Mesenchymal stem cell (in vitro differentiated cells and primary cell): ENCODE results near the gene IRAK4.

Experiments
- DNase-seq: peaks from one replicate; pipeline ENCODE4 v3.0.0-alpha.2; 2013
- H2AFZ ChIP-seq: one replicate; pipeline ENCODE4 v1.6.1; 2013; ENCODE audit warnings: low read depth, mild to moderate bottlenecking, control low read depth, inconsistent platforms, low read length, moderate library complexity
- H2AK5ac ChIP-seq: 2 replicates; pipeline ENCODE4 v1.6.1; 2013; ENCODE audit warnings: low read length, moderate library complexity, mild to moderate bottlenecking, inconsistent platforms; ENCODE audit not compliant: severe bottlenecking
- H2BK120ac ChIP-seq: one replicate; pipeline ENCODE4 v1.6.1; 2013; ENCODE audit warnings: low read depth, mild to moderate bottlenecking, inconsistent platforms, low read length, moderate library complexity
- H2BK12ac ChIP-seq, 2 experiments: one replicate each; pipeline ENCODE4 v1.6.1; 2013; ENCODE audit warnings: inconsistent platforms in 2 of 2, low read length in 2 of 2, mild to moderate bottlenecking in 2 of 2, moderate library complexity in 2 of 2, control low read depth in 1 of 2
- H2BK15ac ChIP-seq: one replicate; pipeline ENCODE4 v1.6.1; 2013; ENCODE audit warnings: mild to moderate bottlenecking, low read depth, inconsistent platforms; ENCODE audit not compliant: poor library complexity, severe bottlenecking
- H2BK5ac ChIP-seq: 2 replicates; pipeline ENCODE4 v1.6.1; 2013; ENCODE audit warnings: low read depth, mild to moderate bottlenecking, low read length, control low read depth, inconsistent platforms; ENCODE audit not compliant: poor library complexity, severe bottlenecking
- H3K14ac ChIP-seq, 2 experiments: one replicate each; pipeline ENCODE4 v1.6.1; 2013; ENCODE audit warnings: inconsistent platforms in 2 of 2, low read length in 2 of 2, control low read depth in 1 of 2, mild to moderate bottlenecking in 1 of 2, moderate library complexity in 1 of 2
- H3K18ac ChIP-seq, 2 experiments: one replicate each; pipeline ENCODE4 v1.6.1; 2013; ENCODE audit warnings: inconsistent platforms in 2 of 2, low read length in 2 of 2, control low read depth in 1 of 2, low read depth in 1 of 2, mild to moderate bottlenecking in 1 of 2
- H3K23ac ChIP-seq, 2 experiments: one replicate each; pipeline ENCODE4 v1.6.1; 2013; ENCODE audit warnings: inconsistent platforms in 2 of 2, low read length in 2 of 2, mild to moderate bottlenecking in 2 of 2, moderate library complexity in 2 of 2, control low read depth in 1 of 2
- H3K27ac ChIP-seq: 2 replicates; pipeline ENCODE4 v1.5.1; 2013; ENCODE audit warnings: mild to moderate bottlenecking, moderate library complexity, low read length, control low read depth, inconsistent platforms; ENCODE audit not compliant: poor library complexity, severe bottlenecking
- H3K27me3 ChIP-seq, 2 experiments: 2 replicates each; pipeline versions ENCODE4 v1.6.1 to v1.7.0; 2013; ENCODE audit warnings: low read length in 2 of 2, mild to moderate bottlenecking in 2 of 2, moderate library complexity in 2 of 2, control low read depth in 1 of 2, inconsistent platforms in 1 of 2; ENCODE audit not compliant: control insufficient read depth in 1 of 2, insufficient read depth in 1 of 2
- H3K36me3 ChIP-seq, 2 experiments: 2 replicates each; pipeline versions ENCODE4 v1.6.1 to v1.7.0; 2013; ENCODE audit warnings: low read length in 2 of 2, control low read depth in 1 of 2, inconsistent platforms in 1 of 2, low read depth in 1 of 2, mild to moderate bottlenecking in 1 of 2; ENCODE audit not compliant: insufficient read depth in 2 of 2, control insufficient read depth in 1 of 2
- H3K4ac ChIP-seq, 2 experiments: one replicate each; pipeline ENCODE4 v1.6.1; 2013; ENCODE audit warnings: inconsistent platforms in 2 of 2, low read length in 2 of 2, mild to moderate bottlenecking in 2 of 2, moderate library complexity in 2 of 2, control low read depth in 1 of 2, low read depth in 1 of 2
- H3K4me1 ChIP-seq: 2 replicates; pipeline ENCODE4 v1.6.1; 2013; ENCODE audit warnings: low read depth, low read length, control low read depth; ENCODE audit not compliant: control insufficient read depth, insufficient read depth
- H3K4me2 ChIP-seq: 2 replicates; pipeline ENCODE4 v1.6.1; 2013; ENCODE audit warnings: low read length, mild to moderate bottlenecking, inconsistent platforms; ENCODE audit not compliant: poor library complexity, severe bottlenecking
- H3K4me3 ChIP-seq, 2 experiments: 2 replicates each; pipeline versions ENCODE4 v1.5.1 to v1.7.0; 2013; ENCODE audit warnings: low read length in 2 of 2, mild to moderate bottlenecking in 2 of 2, control low read depth in 1 of 2, low read depth in 1 of 2; ENCODE audit not compliant: insufficient read depth in 1 of 2
- H3K79me1 ChIP-seq: replicated peaks from 2 replicates; pipeline ENCODE4 v1.6.1; 2013; ENCODE audit warnings: mild to moderate bottlenecking, control low read depth, low read length, inconsistent platforms; ENCODE audit not compliant: poor library complexity, severe bottlenecking
- H3K9ac ChIP-seq: 2 replicates; pipeline ENCODE4 v1.7.0; 2013; ENCODE audit warnings: mild to moderate bottlenecking, low read length, moderate library complexity
- H3K9me3 ChIP-seq: 2 replicates; pipeline ENCODE4 v1.7.0; 2013; ENCODE audit warnings: mild to moderate bottlenecking, low read length; ENCODE audit not compliant: control insufficient read depth
- H4K8ac ChIP-seq: one replicate; pipeline ENCODE4 v1.6.1; 2013; ENCODE audit warnings: inconsistent platforms, mild to moderate bottlenecking, low read length, moderate library complexity
- H4K91ac ChIP-seq: one replicate; pipeline ENCODE4 v1.6.1; 2013; ENCODE audit warnings: mild to moderate bottlenecking, low read length, inconsistent platforms
- WGBS: methylation state at CpG from one replicate; pipeline ENCODE4 v1.1.7; 2013; ENCODE audit warnings: mixed read lengths; 5-methylcytosine and 5-hydroxymethylcytosine counted together

The IRAK4 gene

DNA sequence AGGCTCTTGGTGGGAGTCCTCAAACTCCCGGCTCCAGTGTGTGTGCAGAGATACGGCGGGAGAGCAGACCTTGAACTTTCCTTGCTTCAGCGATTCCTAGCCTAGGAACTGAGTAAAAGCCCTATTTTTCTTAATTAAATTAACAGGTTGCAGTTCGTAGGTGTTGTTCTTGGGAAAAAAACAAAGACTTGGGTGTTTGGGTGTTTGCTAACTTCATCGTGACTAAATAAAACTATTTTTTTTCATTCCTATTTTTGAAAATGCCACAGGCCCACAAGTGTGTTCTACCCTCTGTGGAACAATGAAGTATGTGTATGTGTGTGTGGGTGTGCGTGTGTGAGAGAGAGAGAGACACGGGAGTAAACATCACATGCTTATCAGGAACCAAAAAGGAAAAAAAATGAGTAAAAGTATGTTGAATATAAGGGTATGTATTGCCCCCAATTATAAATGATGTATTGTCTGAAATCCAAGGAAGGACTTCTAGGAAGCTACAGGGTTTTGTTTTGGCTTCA, 77.8 kb downstream of the IRAK4 start:
- Histone ChIP-seq H2AFZ (peak overlapping the region; percentile 21), H3K9ac (peak overlapping the region; percentile 94), H3K4me2 (peak overlapping the region; percentile 93), H4K91ac (peak overlapping the region; percentile 96), H2BK12ac (no peak overlapping the region), H3K14ac (peak overlapping the region in 1 of 2 experiments; percentile 97), H2BK5ac (peak overlapping the region; percentile 71), H3K4me3 (peak overlapping the region; percentile 87 to 89), H3K27me3 (no peaks in the 10 kb centered on the region), H3K9me3 (no peaks in the 10 kb centered on the region), H2BK15ac (no peak overlapping the region), H3K4me1 (peaks cover 1% of the 10 kb centered on the region), H3K18ac (peak overlapping the region; percentile 88 to 97), H3K27ac (peak overlapping the region; percentile 49), H3K4ac (peak overlapping the region; percentile 75 to 96), H4K8ac (peak overlapping the region; percentile 96), H3K79me1 (peaks cover 1% of the 10 kb centered on the region), H3K36me3 (no peaks in the 10 kb centered on the region), H3K23ac (no peak overlapping the region), H2AK5ac (no peak overlapping the region), H2BK120ac (peak overlapping the region; percentile 80)
- WGBS: 4% methylated on average over 2 of the region's 8 CpGs
- DNase-seq: peak; percentile 61
